Superior temporal gyrus (tissue), 1 donor: ENCODE measurements around the gene CAMK1D.

Source experiments
- DNase-seq: peaks from one replicate; pipeline ENCODE4 v3.0.0-alpha.2; 2016; ENCODE audit errors: extremely low spot score

Gene CAMK1D

GRCh38 chr10:12822126-12822892, 473.0 kb downstream of the CAMK1D start:
- no peak for DNase-seq

GRCh38 chr10:12822893-12823170, 473.5 kb downstream of the CAMK1D start:
- peak; percentile 46 for DNase-seq

GRCh38 chr10:12823328-12823727, 474.0 kb downstream of the CAMK1D start:
- no peak for DNase-seq

GRCh38 chr10:12825260-12825849, 476.0 kb downstream of the CAMK1D start:
- DNase-seq = no peak

- DNase-seq = no peak
These were observed 477.5 kb downstream of the CAMK1D start for GRCh38 chr10:12826800-12827372.

GRCh38 chr10:12828736-12829135, 479.4 kb downstream of the CAMK1D start:
- no peak for DNase-seq

- DNase-seq = no peak
These were observed 480.6 kb downstream of the CAMK1D start for GRCh38 chr10:12829831-12830390.

GRCh38 chr10:12832096-12832495, 482.7 kb downstream of the CAMK1D start:
- no peak for DNase-seq

GRCh38 chr10:12833451-12833850, 484.1 kb downstream of the CAMK1D start:
- DNase-seq = no peak

GRCh38 chr10:12834116-12834665, 484.8 kb downstream of the CAMK1D start:
- DNase-seq = no peak

GRCh38 chr10:12834721-12835120, 485.4 kb downstream of the CAMK1D start:
- no peak for DNase-seq

- DNase-seq = peak; percentile 54
These were observed 486.4 kb downstream of the CAMK1D start for GRCh38 chr10:12835709-12836108.

GRCh38 chr10:12838366-12838765, 489.0 kb downstream of the CAMK1D start:
- DNase-seq = no peak

- no peak for DNase-seq
These were observed 489.9 kb downstream of the CAMK1D start for GRCh38 chr10:12838995-12839927.

- DNase-seq = no peak
These were observed 490.7 kb downstream of the CAMK1D start for GRCh38 chr10:12839941-12840611.

GRCh38 chr10:12841426-12841825, 492.1 kb downstream of the CAMK1D start:
- no peak for DNase-seq

- no peak for DNase-seq
These were observed 492.5 kb downstream of the CAMK1D start for GRCh38 chr10:12841826-12842225.

GRCh38 chr10:12842310-12842709, 493.0 kb downstream of the CAMK1D start:
- no peak for DNase-seq

GRCh38 chr10:12843296-12843945, 494.1 kb downstream of the CAMK1D start:
- no peak for DNase-seq

- DNase-seq = peak; percentile 76
These were observed 495.6 kb downstream of the CAMK1D start for GRCh38 chr10:12844811-12845483.
